Measurements from ENCODE around the gene MCTP1. TPM values are rescaled to one million over a fixed set of nuclear protein-coding genes. Genes with fewer than 3 reads are reported as not detected.

MCTP1 gene
- total and polyA plus RNA-seq, 10 of the 15 experiments (the other 5 are each of a cell fraction or from before 2014, with no cell fraction given) = 12.6 to 45.9 (median 18.8) TPM

- CTCF ChIA-PET = interaction anchor here (0.9 to 5.5 kb wide), 13 partner anchors 9 to 202 kb away, joined by 3 to 25 read pairs (median 3); no protein-coding TSS in a partner anchor
- intact Hi-C loops (cut with micrococcal nuclease; ENCODE audit: unreplicated experiment) = loop anchor here (2.0 to 10.0 kb wide), 3 partner anchors 113 to 643 kb away; no protein-coding TSS in a partner anchor
- FAIRE-seq = no peak
- Histone ChIP-seq H3K36me3 (ENCODE audit: control insufficient read depth in 2 of 2, insufficient read depth in 2 of 2, low read length in 1 of 2) (no peaks in the 10 kb centered on the region), H3K4me1 (ENCODE audit: control insufficient read depth, insufficient read depth, low read length) (no peaks in the 10 kb centered on the region), H3K27me3 (replicated peaks in 1 of 2; ENCODE audit: control insufficient read depth in 2 of 2, insufficient read depth in 2 of 2, low read length in 1 of 2) (no peaks in the 10 kb centered on the region), H3K4me2 (ENCODE audit: control insufficient read depth, insufficient read depth) (peak overlapping the region; percentile 75), H2AFZ (ENCODE audit: control insufficient read depth, low read depth, low read length) (peak overlapping the region; percentile 6), H3K27ac (ENCODE audit: control insufficient read depth, insufficient read depth) (peak overlapping the region; percentile 66), H3K9me3 (replicated peaks; ENCODE audit: control insufficient read depth, insufficient read depth, low read length) (no peaks in the 10 kb centered on the region), H3K9ac (ENCODE audit: control insufficient read depth, insufficient read depth, low read length) (peak overlapping the region; percentile 68), H3K79me2 (ENCODE audit: control insufficient read depth, insufficient read depth, low read length) (peaks cover 42% of the 10 kb centered on the region), H3K4me3 (peak overlapping the region; percentile 37), H4K20me1 (ENCODE audit: control insufficient read depth, insufficient read depth) (no peaks in the 10 kb centered on the region)
- RAD21 ChIA-PET (ENCODE audit: unreplicated experiment) = interaction anchor here (0.9 to 4.7 kb wide), 11 partner anchors 11 to 473 kb away, joined by 3 to 86 read pairs (median 5); partner anchors contain the start of genes ARSK and SKIC3
- POLR2A ChIA-PET = interaction anchor here (0.6 to 3.5 kb wide), 7 partner anchors 9 to 75 kb away, joined by 3 to 24 read pairs (median 3); no protein-coding TSS in a partner anchor
- peak; percentile 89 for DNase-seq (ENCODE audit: low read depth, low spot score)
- WGBS (ENCODE audit: insufficient coverage, insufficient replicate concordance, low lambda C conversion rate, missing lambda C conversion rate) = 2% methylated on average over 5 of the region's 5 CpGs
- in situ Hi-C loops (cut with MboI) = no loop called here
- ATAC-seq = peak; percentile 85
- SMC1A ChIA-PET (ENCODE audit: uncharacterized antibody, unreplicated experiment) = interaction anchor here (0.6 to 4.2 kb wide), 24 partner anchors 10 to 1823 kb away, joined by 3 to 29 read pairs (median 6); no protein-coding TSS in a partner anchor
- BruUV-seq (replicated peaks) = no TSS peak
- no peak for TF ChIP-seq KAT2A (conservative IDR thresholded peaks at IDR 0.05; ENCODE audit: control insufficient read depth, low read depth, low read length)
- peak; percentile 68; the same call in 1 of the 2 replicates for TF ChIP-seq ZBED1 (IDR thresholded peaks at IDR 0.05; ENCODE audit: borderline replicate concordance)
- no peak for TF ChIP-seq LARP7 (IDR thresholded peaks at IDR 0.05)
- TF ChIP-seq NFYB (IDR thresholded peaks at IDR 0.05; ENCODE audit: insufficient read depth, low read depth, low read length) = no peak
- TF ChIP-seq NFXL1 (IDR thresholded peaks at IDR 0.05; ENCODE audit: borderline replicate concordance) = no peak
- TF ChIP-seq RELB (IDR thresholded peaks at IDR 0.05; ENCODE audit: low read depth) = peak; percentile 74; the same call in 1 of the 2 replicates
- peak; percentile 12; the same call in 1 of the 2 replicates for TF ChIP-seq EED (IDR thresholded peaks at IDR 0.05; ENCODE audit: low read depth)
- TF ChIP-seq SKIL (IDR thresholded peaks at IDR 0.05; ENCODE audit: low read depth, poor library complexity, severe bottlenecking) = peak; percentile 75
- TF ChIP-seq NFIC (IDR thresholded peaks at IDR 0.05; ENCODE audit: low read depth, low read length) = peak; percentile 41; the same call in 1 of the 2 replicates
- peak; percentile 78 for TF ChIP-seq IKZF1 (conservative IDR thresholded peaks at IDR 0.05)
- TF ChIP-seq BCL11A (IDR thresholded peaks at IDR 0.05; ENCODE audit: low read depth, low read length) = peak; percentile 14; the same call in 1 of the 2 replicates
- TF ChIP-seq TAF1 (IDR thresholded peaks at IDR 0.05; ENCODE audit: borderline replicate concordance, low read depth, low read length) = peak; percentile 98
- TF ChIP-seq ZBTB33 (IDR thresholded peaks at IDR 0.05) = no peak
- TF ChIP-seq POLR2A (IDR thresholded peaks at IDR 0.05; ENCODE audit: low read depth, low read length) = peak; percentile 85
- TF ChIP-seq USF1 (IDR thresholded peaks at IDR 0.05; ENCODE audit: borderline replicate concordance, extremely low read length, insufficient read depth, low read depth, low read length) = no peak
- no peak for TF ChIP-seq CBFB (IDR thresholded peaks at IDR 0.05; ENCODE audit: low read depth)
- no peak for TF ChIP-seq SIN3A (IDR thresholded peaks at IDR 0.05; ENCODE audit: low read depth, low read length)
- TF ChIP-seq ETV6 (conservative IDR thresholded peaks at IDR 0.05 in 1 of 2, IDR thresholded peaks at IDR 0.05 in 1 of 2; ENCODE audit: borderline replicate concordance in 1 of 2, low read depth in 1 of 2) = peak in 1 of 2 experiments; percentile 40; a peak in 1 of 4 replicates
These were observed 203.4 kb downstream of the MCTP1 start for GRCh38 chr5:95081500-95081960.

Measured in GM12878 (cell line).